ENCODE data around the gene PPP1R17.

The PPP1R17 gene

GRCh38 chr7:31716355-31716754 is 29.3 kb downstream of the PPP1R17 start:
- TF ChIP-seq TAF1 (IDR thresholded peaks at IDR 0.05; ENCODE audit: borderline replicate concordance, insufficient read depth, low read length) (no peak), FOXP2 (optimal IDR thresholded peaks at IDR 0.05; ENCODE audit: borderline replicate concordance, extremely low read depth, extremely low read length, insufficient read depth) (no peak), REST (IDR thresholded peaks at IDR 0.05; ENCODE audit: insufficient read depth in 1 of 2, low read depth in 2 of 2, low read length in 2 of 2) (no peak), SIN3A (IDR thresholded peaks at IDR 0.05; ENCODE audit: borderline replicate concordance, insufficient read depth, low read length) (no peak), POLR2AphosphoS5 (IDR thresholded peaks at IDR 0.05; ENCODE audit: low read depth, low read length) (no peak)

- TF ChIP-seq REST (IDR thresholded peaks at IDR 0.05; ENCODE audit: insufficient read depth in 1 of 2, low read depth in 2 of 2, low read length in 2 of 2) (no peak), POLR2AphosphoS5 (IDR thresholded peaks at IDR 0.05; ENCODE audit: low read depth, low read length) (no peak), SIN3A (IDR thresholded peaks at IDR 0.05; ENCODE audit: borderline replicate concordance, insufficient read depth, low read length) (no peak), FOXP2 (optimal IDR thresholded peaks at IDR 0.05; ENCODE audit: borderline replicate concordance, extremely low read depth, extremely low read length, insufficient read depth) (no peak), TAF1 (IDR thresholded peaks at IDR 0.05; ENCODE audit: borderline replicate concordance, insufficient read depth, low read length) (no peak)
Observed at GRCh38 chr7:31720366-31720765, 33.4 kb downstream of the PPP1R17 start.

- no peak for TF ChIP-seq POLR2AphosphoS5 (IDR thresholded peaks at IDR 0.05; ENCODE audit: low read depth, low read length)
- TF ChIP-seq REST (IDR thresholded peaks at IDR 0.05; ENCODE audit: insufficient read depth in 1 of 2, low read depth in 2 of 2, low read length in 2 of 2), result no peak
- TF ChIP-seq FOXP2 (optimal IDR thresholded peaks at IDR 0.05; ENCODE audit: borderline replicate concordance, extremely low read depth, extremely low read length, insufficient read depth), result no peak
- TF ChIP-seq SIN3A (IDR thresholded peaks at IDR 0.05; ENCODE audit: borderline replicate concordance, insufficient read depth, low read length), result no peak
- TF ChIP-seq TAF1 (IDR thresholded peaks at IDR 0.05; ENCODE audit: borderline replicate concordance, insufficient read depth, low read length), result no peak
Observed at GRCh38 chr7:31724696-31725095, 37.7 kb downstream of the PPP1R17 start.

DNA sequence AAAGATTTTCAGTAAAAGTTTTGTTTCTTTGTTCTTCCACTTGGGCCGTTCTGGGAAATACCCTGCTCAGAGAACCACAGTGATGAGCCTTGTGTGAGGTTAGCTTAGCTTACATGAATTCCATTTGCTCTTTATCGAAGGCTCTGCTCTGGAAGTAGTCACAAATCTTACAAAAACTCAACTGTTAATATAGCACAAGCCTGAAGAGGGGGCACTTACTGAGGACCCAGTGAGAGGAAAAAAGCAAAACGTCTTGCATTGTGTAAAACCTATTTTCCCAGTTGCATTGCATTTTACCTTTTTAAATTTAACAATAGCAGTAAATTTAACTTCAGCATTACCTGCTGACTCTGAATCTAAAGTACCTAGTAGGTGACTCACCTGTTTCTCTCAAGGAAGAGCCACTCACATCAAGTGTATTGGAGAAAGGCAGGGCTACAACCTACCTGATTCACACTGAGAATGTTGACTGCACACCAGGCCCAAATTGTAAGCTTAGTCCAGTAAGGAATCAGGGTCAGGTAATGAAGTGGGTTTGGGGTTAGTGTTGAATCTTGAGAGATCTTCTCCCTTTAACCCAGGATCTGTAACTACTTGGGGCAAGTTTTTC is 42.3 kb downstream of the PPP1R17 start:
- TF ChIP-seq REST (IDR thresholded peaks at IDR 0.05; ENCODE audit: insufficient read depth in 1 of 2, low read depth in 2 of 2, low read length in 2 of 2) (no peak), FOXP2 (optimal IDR thresholded peaks at IDR 0.05; ENCODE audit: borderline replicate concordance, extremely low read depth, extremely low read length, insufficient read depth) (no peak), SIN3A (IDR thresholded peaks at IDR 0.05; ENCODE audit: borderline replicate concordance, insufficient read depth, low read length) (no peak)

GRCh38 chr7:31734456-31734855 is 47.4 kb downstream of the PPP1R17 start:
- TF ChIP-seq TAF1 (IDR thresholded peaks at IDR 0.05; ENCODE audit: borderline replicate concordance, insufficient read depth, low read length), result no peak
- no peak for TF ChIP-seq SIN3A (IDR thresholded peaks at IDR 0.05; ENCODE audit: borderline replicate concordance, insufficient read depth, low read length)
- no peak for TF ChIP-seq REST (IDR thresholded peaks at IDR 0.05; ENCODE audit: insufficient read depth in 1 of 2, low read depth in 2 of 2, low read length in 2 of 2)
- no peak for TF ChIP-seq FOXP2 (optimal IDR thresholded peaks at IDR 0.05; ENCODE audit: borderline replicate concordance, extremely low read depth, extremely low read length, insufficient read depth)
- TF ChIP-seq POLR2AphosphoS5 (IDR thresholded peaks at IDR 0.05; ENCODE audit: low read depth, low read length), result no peak
